Cortex of kidney (tissue), 1 donor: ENCODE measurements around the gene CATSPERD.

Experiments used
- DNase-seq: peaks from one replicate; lab custom pipeline; 2025; lab: John Stamatoyannopoulos, UW

CATSPERD gene

DNA sequence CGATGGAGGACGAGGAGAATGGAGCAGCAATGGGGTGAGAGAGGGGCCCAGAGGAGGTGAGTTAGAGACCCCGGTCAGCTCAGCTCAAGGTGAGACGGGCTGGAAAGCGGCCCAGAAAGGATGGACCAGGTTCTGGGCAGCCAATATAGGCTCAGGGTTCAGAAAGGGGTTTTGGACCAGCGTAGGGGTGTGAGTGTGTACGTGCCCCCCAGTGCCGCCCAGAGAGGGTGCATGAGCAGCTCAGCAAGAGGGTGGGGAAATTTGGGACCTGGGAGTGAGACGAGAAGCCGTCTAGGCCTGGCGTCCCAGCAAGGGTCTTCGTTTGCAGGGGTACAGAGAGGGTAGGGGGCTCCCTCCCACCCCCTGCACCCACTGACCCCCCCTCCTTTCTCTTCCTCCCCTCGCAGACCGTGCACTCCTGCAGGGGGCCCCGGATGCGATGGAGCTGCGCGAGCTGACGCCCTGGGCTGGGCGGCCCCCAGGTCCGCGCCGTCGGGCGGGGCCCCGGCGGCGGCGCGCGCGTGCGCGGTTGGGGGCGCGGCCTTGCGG is 107.0 kb downstream of the CATSPERD start:
- no peak for DNase-seq

DNA sequence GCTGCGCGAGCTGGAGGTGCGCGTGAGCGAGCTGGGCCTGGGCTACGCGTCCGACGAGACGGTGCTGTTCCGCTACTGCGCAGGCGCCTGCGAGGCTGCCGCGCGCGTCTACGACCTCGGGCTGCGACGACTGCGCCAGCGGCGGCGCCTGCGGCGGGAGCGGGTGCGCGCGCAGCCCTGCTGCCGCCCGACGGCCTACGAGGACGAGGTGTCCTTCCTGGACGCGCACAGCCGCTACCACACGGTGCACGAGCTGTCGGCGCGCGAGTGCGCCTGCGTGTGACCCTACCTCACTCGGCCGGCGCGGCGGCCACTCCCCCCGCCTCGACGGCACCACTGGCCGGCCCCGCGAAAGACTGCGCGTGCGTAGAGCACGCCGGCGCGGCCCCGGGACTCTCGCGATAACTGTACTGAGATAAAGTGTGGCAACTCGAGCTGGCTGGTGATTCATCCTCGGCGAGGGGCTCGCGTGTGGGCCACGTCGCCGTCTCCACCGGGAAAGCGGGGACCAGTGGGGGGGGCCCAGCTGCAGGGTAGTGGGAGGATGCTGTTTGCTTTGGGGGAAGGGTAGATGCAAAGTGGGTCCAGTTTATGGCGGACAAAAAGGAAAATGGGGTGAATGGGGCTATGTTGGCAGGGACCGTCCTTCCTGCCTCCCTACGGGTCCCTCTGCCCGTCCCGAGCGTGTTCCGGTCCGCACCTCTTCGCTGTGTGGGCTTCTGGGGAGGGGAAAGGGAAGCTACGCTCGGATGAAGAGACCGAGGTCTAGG is 107.6 kb downstream of the CATSPERD start:
- no peak for DNase-seq
